HUES64 (cell line): ENCODE data around the gene RHOC.
A peak's percentile ranks its signal among the peaks of the same experiment; 100 is the strongest.

Source experiments
- H3K27ac ChIP-seq: 2 replicates; pipeline ENCODE4 v1.7.0; 2013; ENCODE audit warnings: low read depth, low read length, inconsistent platforms
- H3K27me3 ChIP-seq: 2 replicates; pipeline ENCODE4 v1.6.1; 2013; ENCODE audit warnings: mild to moderate bottlenecking, low read length; ENCODE audit not compliant: insufficient read depth
- H3K36me3 ChIP-seq: 2 replicates; pipeline ENCODE4 v1.6.1; 2013; ENCODE audit warnings: mild to moderate bottlenecking, low read length; ENCODE audit not compliant: insufficient read depth
- H3K4me1 ChIP-seq: 2 replicates; pipeline ENCODE4 v1.6.1; 2013; ENCODE audit warnings: mild to moderate bottlenecking, low read length, moderate library complexity; ENCODE audit not compliant: insufficient read depth
- H3K4me3 ChIP-seq: 2 replicates; pipeline ENCODE4 v1.5.1; 2013; ENCODE audit warnings: mild to moderate bottlenecking, low read length, moderate library complexity
- H3K9ac ChIP-seq: 2 replicates; pipeline ENCODE4 v1.6.1; 2013; ENCODE audit warnings: mild to moderate bottlenecking, low read depth, low read length
- H3K9me3 ChIP-seq: 2 replicates; pipeline ENCODE4 v1.6.1; 2013; ENCODE audit warnings: low read depth, low read length; ENCODE audit not compliant: insufficient read depth
- WGBS: fragments of 150-250, 120-280 bp; methylation state at CpG from one replicate; pipeline ENCODE4 v1.1.7; 2013; ENCODE audit warnings: missing lambda C conversion rate; 5-methylcytosine and 5-hydroxymethylcytosine counted together

Gene RHOC

DNA sequence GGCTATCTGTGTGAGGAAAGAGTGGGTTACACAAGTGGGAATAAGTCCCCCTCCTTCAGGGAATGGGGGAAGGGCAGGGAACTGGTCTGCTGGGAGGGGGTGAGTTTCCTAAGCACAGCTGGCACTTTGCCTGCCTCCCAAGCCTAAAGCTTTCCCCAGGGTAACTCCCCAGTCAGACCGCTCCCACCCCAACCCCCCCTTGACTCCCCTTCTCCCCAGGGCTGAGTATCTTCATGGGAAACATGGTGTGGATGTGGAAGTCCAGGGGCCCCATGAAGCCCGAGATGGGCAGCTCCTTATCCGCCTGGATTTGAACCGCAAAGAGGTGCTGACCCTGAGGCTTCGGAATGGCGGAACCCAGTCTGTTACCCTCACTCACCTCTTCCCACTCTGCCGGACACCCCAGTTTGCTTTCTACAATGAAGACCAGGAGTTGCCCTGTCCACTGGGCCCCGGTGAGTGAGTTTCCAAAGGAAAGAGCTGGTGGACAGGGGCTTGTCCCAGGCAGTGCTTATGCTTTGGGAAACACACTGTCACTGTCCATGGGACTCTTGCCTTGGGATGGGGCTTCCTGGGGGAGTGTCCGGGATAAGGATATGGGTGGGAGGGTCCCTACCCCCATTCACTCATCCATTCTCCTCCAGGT, 17.6 kb downstream of the RHOC start:
- H3K9me3 ChIP-seq = no peaks in the 10 kb centered on the region
- H3K9ac ChIP-seq = no peak overlapping the region
- no peaks in the 10 kb centered on the region for H3K27me3 ChIP-seq
- H3K27ac ChIP-seq = no peak overlapping the region
- no peaks in the 10 kb centered on the region for H3K4me1 ChIP-seq
- H3K4me3 ChIP-seq = no peak overlapping the region
- peaks cover 42% of the 10 kb centered on the region for H3K36me3 ChIP-seq
- 95% methylated on average over 7 of the region's 9 CpGs for WGBS

DNA sequence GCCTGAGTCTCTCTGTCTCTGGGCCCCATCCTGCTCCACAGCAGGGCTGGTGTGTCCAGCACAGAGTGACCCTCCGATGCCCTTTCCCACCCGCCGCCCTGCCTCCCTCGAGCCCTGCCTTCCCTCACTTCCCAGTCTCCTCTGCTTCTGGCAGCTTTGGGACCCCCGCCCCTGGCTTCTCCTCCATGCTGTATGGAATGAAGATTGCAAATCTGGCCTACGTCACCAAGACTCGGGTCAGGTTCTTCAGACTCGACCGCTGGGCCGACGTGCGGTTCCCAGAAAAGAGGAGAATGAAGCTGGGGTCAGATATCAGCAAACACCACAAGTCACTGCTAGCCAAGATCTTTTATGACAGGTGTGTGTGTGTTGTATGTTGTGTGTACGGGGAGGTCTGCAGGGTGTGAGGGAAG, 18.1 kb downstream of the RHOC start:
- Histone ChIP-seq H3K27ac (no peak overlapping the region), H3K27me3 (no peaks in the 10 kb centered on the region), H3K4me3 (no peak overlapping the region), H3K36me3 (peaks cover 37% of the 10 kb centered on the region), H3K9ac (no peak overlapping the region), H3K9me3 (no peaks in the 10 kb centered on the region), H3K4me1 (no peaks in the 10 kb centered on the region)
- WGBS = 90% methylated on average over 13 of the region's 13 CpGs

DNA sequence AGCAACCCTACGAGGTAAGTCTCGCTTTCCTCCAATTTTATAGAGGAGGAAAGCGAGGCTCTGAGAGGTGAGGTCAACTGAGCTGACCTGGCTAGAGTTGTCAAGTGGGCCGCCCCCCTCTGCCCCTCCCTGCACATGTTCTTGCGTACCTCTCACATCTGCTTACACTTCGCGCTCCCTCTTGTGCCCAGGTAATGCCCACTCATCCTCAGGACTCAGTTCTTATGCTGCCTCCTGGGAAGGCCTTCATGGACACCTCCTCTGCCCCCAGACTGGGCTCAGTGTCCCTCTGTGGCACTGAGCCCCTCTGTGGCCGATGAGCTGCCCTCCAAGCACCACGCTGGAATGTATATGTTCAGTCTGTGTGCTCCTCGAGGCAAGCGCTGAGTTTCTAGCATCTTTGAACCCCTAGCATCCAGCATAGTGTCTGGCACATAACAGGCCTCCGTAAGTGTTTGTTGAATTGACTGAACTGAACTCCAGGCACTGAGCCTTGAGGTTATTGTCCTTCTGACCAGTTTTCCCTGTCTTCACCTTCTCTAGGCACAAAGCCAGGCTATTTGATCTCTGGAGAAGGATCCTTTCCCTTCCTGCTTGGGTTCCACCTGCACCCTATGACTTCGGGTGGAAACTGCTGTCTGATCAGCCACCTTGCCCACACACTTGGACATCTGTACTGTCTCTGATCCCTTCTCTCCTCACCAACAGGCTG, 19.0 kb downstream of the RHOC start:
- Histone ChIP-seq H3K4me3 (no peak overlapping the region), H3K9me3 (no peaks in the 10 kb centered on the region), H3K27ac (no peak overlapping the region), H3K4me1 (no peaks in the 10 kb centered on the region), H3K9ac (no peak overlapping the region), H3K36me3 (peaks cover 28% of the 10 kb centered on the region), H3K27me3 (no peaks in the 10 kb centered on the region)
- 94% methylated on average over 13 of the region's 13 CpGs for WGBS

DNA sequence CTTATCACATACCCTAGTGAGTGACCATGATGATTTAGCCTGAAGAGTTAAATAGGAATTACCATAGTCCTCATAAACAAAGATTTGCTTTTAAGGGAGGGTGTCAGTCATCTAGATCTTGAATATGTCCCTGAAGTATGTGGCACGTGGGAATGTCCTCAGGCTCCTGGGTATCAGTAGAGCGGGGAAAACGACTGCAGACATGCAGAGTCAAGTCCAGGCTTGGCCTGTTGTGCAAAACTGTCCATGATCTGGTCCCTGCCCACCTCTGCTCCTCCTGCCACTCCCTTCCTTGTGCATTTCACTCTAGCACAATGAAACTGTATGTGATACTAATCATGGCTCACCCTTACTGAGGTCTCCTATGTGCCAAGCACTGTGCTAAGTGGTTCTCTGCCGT, 19.6 kb downstream of the RHOC start:
- no peaks in the 10 kb centered on the region for H3K9me3 ChIP-seq
- no peak overlapping the region for H3K27ac ChIP-seq
- H3K4me1 ChIP-seq = no peaks in the 10 kb centered on the region
- peaks cover 23% of the 10 kb centered on the region for H3K36me3 ChIP-seq
- H3K9ac ChIP-seq = no peak overlapping the region
- 91% methylated on average over 4 of the region's 4 CpGs for WGBS
- H3K27me3 ChIP-seq = no peaks in the 10 kb centered on the region
- no peak overlapping the region for H3K4me3 ChIP-seq

DNA sequence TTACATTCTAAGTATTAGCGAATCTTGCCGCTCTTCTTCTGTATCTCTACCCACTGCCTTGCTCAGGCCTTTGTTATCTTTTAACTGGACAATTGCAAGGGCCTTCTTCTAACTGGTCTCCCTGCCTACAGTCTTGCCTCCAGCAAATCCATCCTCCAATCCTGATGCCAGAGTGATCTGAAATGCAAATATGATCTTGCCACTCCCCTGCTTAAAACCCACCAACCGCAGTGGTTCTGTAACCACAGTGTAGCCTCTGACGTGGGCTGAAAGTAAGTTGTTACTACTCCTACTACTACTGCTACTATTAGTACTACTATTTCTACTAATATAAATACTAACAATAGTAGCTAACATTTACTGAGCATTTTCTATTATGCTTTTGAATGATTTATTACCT, 20.1 kb downstream of the RHOC start:
- WGBS = 95% methylated on average over 4 of the region's 4 CpGs
- no peaks in the 10 kb centered on the region for H3K9me3 ChIP-seq
- H3K4me1 ChIP-seq = no peaks in the 10 kb centered on the region
- no peaks in the 10 kb centered on the region for H3K27me3 ChIP-seq
- peaks cover 19% of the 10 kb centered on the region for H3K36me3 ChIP-seq
- H3K27ac ChIP-seq = no peak overlapping the region
- H3K9ac ChIP-seq = no peak overlapping the region
- no peak overlapping the region for H3K4me3 ChIP-seq

DNA sequence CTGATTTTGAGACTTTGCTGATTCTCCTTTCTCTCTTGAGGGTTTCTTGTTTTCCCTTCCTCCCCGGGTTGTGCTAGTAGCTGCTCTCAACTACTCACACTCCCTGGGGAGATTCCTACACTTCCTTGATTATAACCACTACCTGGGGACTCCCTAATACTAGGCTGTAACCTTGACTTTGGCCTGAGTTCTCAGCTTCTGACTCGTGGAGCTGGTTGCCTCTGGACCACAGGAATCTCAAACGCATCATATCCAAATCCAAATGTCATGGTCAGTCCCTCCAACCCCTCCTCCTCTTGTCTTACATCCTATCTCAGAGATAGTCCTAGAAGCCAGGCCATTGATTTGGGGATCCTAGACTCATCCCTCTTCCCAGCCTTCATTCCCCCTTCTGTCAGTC, 20.5 kb downstream of the RHOC start:
- Histone ChIP-seq H3K4me3 (no peak overlapping the region), H3K27ac (no peak overlapping the region), H3K36me3 (peaks cover 15% of the 10 kb centered on the region), H3K9ac (no peak overlapping the region), H3K4me1 (no peaks in the 10 kb centered on the region), H3K9me3 (no peaks in the 10 kb centered on the region), H3K27me3 (no peaks in the 10 kb centered on the region)
- WGBS = 84% methylated on average over 3 of the region's 3 CpGs

DNA sequence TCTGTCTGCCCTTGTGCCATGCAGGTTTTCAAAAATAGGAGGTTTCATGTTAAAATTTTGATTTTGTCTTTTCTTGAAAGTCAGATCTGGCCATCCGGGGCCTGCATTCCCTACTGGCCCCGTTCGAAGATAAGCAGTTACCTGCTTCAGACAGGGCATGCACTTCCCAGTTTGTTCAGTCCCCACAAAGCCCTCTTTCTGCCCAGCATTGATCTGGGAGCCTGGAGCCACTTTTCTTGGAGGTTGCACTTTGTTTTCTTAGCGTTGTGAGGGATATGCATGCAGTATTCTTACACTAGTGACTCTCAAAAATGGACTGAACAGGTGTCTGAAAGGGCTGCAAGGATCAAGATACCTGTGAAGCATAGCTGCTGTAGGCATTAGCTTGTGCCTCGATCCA, 21.0 kb downstream of the RHOC start:
- Histone ChIP-seq H3K27ac (no peak overlapping the region), H3K4me3 (no peak overlapping the region), H3K36me3 (peaks cover 13% of the 10 kb centered on the region), H3K9me3 (no peaks in the 10 kb centered on the region), H3K9ac (no peak overlapping the region), H3K27me3 (no peaks in the 10 kb centered on the region), H3K4me1 (no peaks in the 10 kb centered on the region)
- 91% methylated on average over 5 of the region's 5 CpGs for WGBS

DNA sequence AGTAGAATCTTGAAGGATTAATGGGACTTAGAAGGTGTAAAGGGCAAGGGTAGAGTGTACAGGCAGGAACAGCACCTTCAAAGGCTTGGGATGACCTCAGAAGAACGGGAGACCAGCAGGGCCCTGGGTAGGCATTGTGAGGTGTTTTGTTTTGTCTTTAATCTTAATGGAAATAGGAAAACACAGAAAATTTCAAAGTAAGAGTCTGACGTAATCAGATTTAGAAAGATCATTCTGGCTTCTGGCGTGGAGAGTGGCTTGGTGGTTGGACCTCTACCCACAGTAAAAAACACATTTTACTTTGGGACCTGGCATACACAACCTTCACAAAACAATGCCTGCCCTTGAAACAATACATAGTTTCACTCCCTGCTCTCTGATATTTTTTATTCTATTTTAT, 28.3 kb downstream of the RHOC start:
- Histone ChIP-seq H3K4me3 (no peak overlapping the region), H3K4me1 (peaks cover 12% of the 10 kb centered on the region), H3K27me3 (peaks cover 10% of the 10 kb centered on the region), H3K9ac (no peak overlapping the region), H3K27ac (no peak overlapping the region), H3K9me3 (no peaks in the 10 kb centered on the region), H3K36me3 (no peaks in the 10 kb centered on the region; the same call in 1 of the 2 replicates)
- 87% methylated on average over 3 of the region's 3 CpGs for WGBS

DNA sequence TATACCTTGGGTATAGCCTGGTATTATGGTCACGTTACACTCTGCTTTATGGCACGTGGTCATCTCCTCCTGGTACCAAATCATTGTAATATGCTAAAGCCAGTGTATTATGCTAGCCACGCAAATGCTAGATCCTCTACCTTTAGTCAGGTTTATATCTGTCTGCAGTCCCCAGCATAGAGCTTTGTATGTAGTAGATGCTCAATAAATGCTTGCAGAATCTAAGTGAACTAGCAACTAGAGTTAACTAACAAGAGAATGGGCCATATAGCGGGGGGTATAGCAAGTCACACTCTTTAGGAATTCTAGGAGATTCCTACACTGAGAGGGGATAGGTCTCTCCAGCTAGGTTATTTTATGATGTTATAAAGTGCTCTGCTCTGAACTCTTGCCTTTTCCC, 29.4 kb downstream of the RHOC start:
- 94% methylated on average over 4 of the region's 4 CpGs for WGBS
- Histone ChIP-seq H3K4me1 (peaks cover 23% of the 10 kb centered on the region), H3K9ac (no peak overlapping the region), H3K27me3 (peaks cover 10% of the 10 kb centered on the region), H3K27ac (no peak overlapping the region), H3K4me3 (no peak overlapping the region), H3K9me3 (no peaks in the 10 kb centered on the region), H3K36me3 (no peaks in the 10 kb centered on the region; the same call in 1 of the 2 replicates)

DNA sequence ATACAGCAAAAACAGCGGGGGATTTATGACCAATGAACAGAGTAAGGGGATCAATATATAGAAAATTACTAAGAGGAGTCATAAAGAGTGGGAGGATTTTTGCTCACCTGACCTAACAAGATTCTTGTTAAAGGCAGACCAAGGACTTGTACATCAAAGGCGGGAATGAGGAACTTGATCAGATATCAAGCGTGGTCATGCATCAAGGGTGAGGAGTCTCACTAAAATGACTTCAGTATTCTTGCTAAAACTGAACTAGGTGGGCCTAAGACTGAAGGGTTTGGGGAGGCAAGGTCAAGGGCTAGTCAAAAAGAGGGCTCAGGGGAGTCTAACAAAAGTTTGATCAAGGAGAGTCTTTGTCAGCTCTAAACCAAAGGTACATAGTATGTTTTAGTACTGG, 30.4 kb downstream of the RHOC start:
- H3K9ac ChIP-seq = no peak overlapping the region
- H3K27me3 ChIP-seq = peaks cover 10% of the 10 kb centered on the region
- peaks cover 3% of the 10 kb centered on the region; the same call in 1 of the 2 replicates for H3K36me3 ChIP-seq
- no peak overlapping the region for H3K27ac ChIP-seq
- WGBS = 96% methylated on average over 3 of the region's 3 CpGs
- H3K9me3 ChIP-seq = no peaks in the 10 kb centered on the region
- no peak overlapping the region for H3K4me3 ChIP-seq
- H3K4me1 ChIP-seq = peaks cover 32% of the 10 kb centered on the region

DNA sequence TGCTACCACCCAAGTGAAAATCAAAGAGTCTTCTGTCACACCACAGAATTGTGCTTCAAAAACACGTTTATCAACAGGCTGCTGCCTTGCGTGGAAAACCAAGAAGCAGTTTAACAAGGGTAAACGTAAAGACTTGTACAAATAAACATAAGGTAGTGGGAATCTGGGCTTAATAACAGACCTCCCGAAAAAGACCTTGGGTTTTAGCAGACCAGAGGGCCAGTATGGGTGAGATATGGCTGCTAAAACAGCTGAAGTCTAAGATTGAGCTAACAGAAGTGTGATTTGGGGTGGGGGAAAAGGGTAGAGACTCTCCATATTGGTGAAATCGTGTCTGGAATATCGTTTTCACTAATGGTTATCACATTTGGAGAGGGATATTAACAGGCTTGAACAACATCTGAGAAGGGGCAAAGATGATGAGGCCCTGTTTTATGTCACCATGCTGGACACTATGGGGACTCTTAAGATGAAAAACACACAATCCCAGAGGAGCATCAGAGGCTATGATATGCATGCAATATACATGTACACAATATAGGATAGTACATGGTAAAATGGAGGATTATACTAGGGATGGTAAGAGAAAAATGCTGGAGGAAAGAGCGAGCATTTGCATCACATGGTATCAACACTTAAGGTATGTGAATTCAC, 31.1 kb downstream of the RHOC start:
- Histone ChIP-seq H3K27me3 (peaks cover 10% of the 10 kb centered on the region), H3K4me3 (peak overlapping the region; percentile 96), H3K4me1 (peaks cover 39% of the 10 kb centered on the region), H3K27ac (no peak overlapping the region; the same call in 1 of the 2 replicates), H3K9me3 (no peaks in the 10 kb centered on the region), H3K36me3 (peaks cover 10% of the 10 kb centered on the region), H3K9ac (peak overlapping the region; percentile 86)
- 69% methylated on average over 6 of the region's 7 CpGs for WGBS
